SK-N-SH treated with all-trans-retinoic acid at 6 μM for 48 hours (cell line): Measurements from ENCODE around the gene PRPH2.

Experiments used
- ATAC-seq: fragments of 200-7000 bp; cut with Tn5 transposase; 3 replicates; pipeline ENCODE4 v1.9.1; 2020; ENCODE audit warnings: mild to moderate bottlenecking, moderate library complexity
- ARNTL ChIP-seq: fragments of 450-650 bp; formaldehyde crosslinking; IDR thresholded peaks from 2 replicates; pipeline ENCODE4 v1.5.0; 2020; ENCODE audit warnings: low read depth, mild to moderate bottlenecking, moderate library complexity, borderline replicate concordance
- BACH2 ChIP-seq: fragments of 250-450 bp; sonication (Bioruptor Pico); IDR thresholded peaks from 2 replicates; pipeline ENCODE4 v1.9.0; 2021; ENCODE audit warnings: mild to moderate bottlenecking, borderline replicate concordance
- CSDC2 ChIP-seq: fragments of 250-450 bp; sonication (Bioruptor Pico); IDR thresholded peaks from 2 replicates; pipeline ENCODE4 v1.5.0; 2020; ENCODE audit warnings: mild to moderate bottlenecking, moderate library complexity
- ESRRG ChIP-seq: fragments of 250-450 bp; sonication (Bioruptor Pico); IDR thresholded peaks from 2 replicates; pipeline ENCODE4 v1.6.1; 2021; ENCODE audit warnings: mild to moderate bottlenecking
- GLIS3 ChIP-seq: fragments of 250-450 bp; sonication (Bioruptor Pico); IDR thresholded peaks from 2 replicates; pipeline ENCODE4 v1.5.0; 2020; ENCODE audit warnings: mild to moderate bottlenecking, moderate library complexity
- ISL1 ChIP-seq: fragments of 250-450 bp; sonication (Bioruptor Pico); IDR thresholded peaks from 2 replicates; pipeline ENCODE4 v2.1.2; 2022; ENCODE audit warnings: mild to moderate bottlenecking, moderate library complexity
- OSR1 ChIP-seq: fragments of 250-450 bp; sonication (Bioruptor Pico); IDR thresholded peaks from 2 replicates; pipeline ENCODE4 v1.8.0; 2022; ENCODE audit warnings: moderate library complexity, mild to moderate bottlenecking, inconsistent platforms
- PPARA ChIP-seq: fragments of 250-450 bp; sonication (Bioruptor Pico); IDR thresholded peaks from 2 replicates; pipeline ENCODE4 v1.5.0; 2020; ENCODE audit warnings: mild to moderate bottlenecking, borderline replicate concordance
- RARB ChIP-seq: fragments of 250-450 bp; sonication (Bioruptor Pico); IDR thresholded peaks from 2 replicates; pipeline ENCODE4 v1.8.0; 2021; ENCODE audit warnings: mild to moderate bottlenecking, moderate library complexity
- SNAI2 ChIP-seq: fragments of 250-450 bp; sonication (Bioruptor Pico); IDR thresholded peaks from 2 replicates; pipeline ENCODE4 v1.5.0; 2020; ENCODE audit warnings: mild to moderate bottlenecking, moderate library complexity
- TCF4 ChIP-seq: fragments of 250-450 bp; sonication (Bioruptor Pico); IDR thresholded peaks from 2 replicates; pipeline ENCODE4 v1.8.0; 2021; ENCODE audit warnings: mild to moderate bottlenecking, moderate library complexity, borderline replicate concordance
- ZFP3 ChIP-seq: fragments of 250-450 bp; sonication (Bioruptor Pico); IDR thresholded peaks from 2 replicates; pipeline ENCODE4 v1.5.0; 2020; ENCODE audit warnings: mild to moderate bottlenecking, moderate library complexity
- ZFP30 ChIP-seq: fragments of 450-650 bp; formaldehyde crosslinking; IDR thresholded peaks from 2 replicates; pipeline ENCODE4 v1.5.0; 2022; ENCODE audit warnings: mild to moderate bottlenecking, moderate library complexity
- ZNF565 ChIP-seq: fragments of 450-650 bp; formaldehyde crosslinking; conservative IDR thresholded peaks from 2 replicates; pipeline ENCODE4 v1.5.0; 2020; ENCODE audit warnings: low read depth, mild to moderate bottlenecking, moderate library complexity
- ZNF70 ChIP-seq: fragments of 450-650 bp; formaldehyde crosslinking; IDR thresholded peaks from 2 replicates; pipeline ENCODE4 v1.5.0; 2020; ENCODE audit warnings: mild to moderate bottlenecking, moderate library complexity
- ZNF8 ChIP-seq: fragments of 450-650 bp; formaldehyde crosslinking; IDR thresholded peaks from 2 replicates; pipeline ENCODE4 v1.5.0; 2020; ENCODE audit warnings: mild to moderate bottlenecking, moderate library complexity
- TF ChIP-seq, protein P1 (sequence below): fragments of 250-450 bp; sonication (Bioruptor Pico); IDR thresholded peaks from 2 replicates; pipeline ENCODE4 v1.5.0; 2020; ENCODE audit warnings: mild to moderate bottlenecking, moderate library complexity
- TF ChIP-seq, protein P2 (sequence below): fragments of 250-450 bp; sonication (Bioruptor Pico); IDR thresholded peaks from 2 replicates; pipeline ENCODE4 v1.8.0; 2020; ENCODE audit warnings: mild to moderate bottlenecking, moderate library complexity, borderline replicate concordance
- TF ChIP-seq, protein P3 (sequence below): fragments of 250-450 bp; sonication (Bioruptor Pico); IDR thresholded peaks from 2 replicates; pipeline ENCODE4 v1.8.0; 2021; ENCODE audit warnings: low read depth, mild to moderate bottlenecking, moderate library complexity, borderline replicate concordance
- TF ChIP-seq, protein P4 (sequence below): fragments of 250-450 bp; sonication (Bioruptor Pico); IDR thresholded peaks from 2 replicates; pipeline ENCODE4 v1.5.1; 2021; ENCODE audit warnings: mild to moderate bottlenecking, moderate library complexity

PRPH2 gene

DNA sequence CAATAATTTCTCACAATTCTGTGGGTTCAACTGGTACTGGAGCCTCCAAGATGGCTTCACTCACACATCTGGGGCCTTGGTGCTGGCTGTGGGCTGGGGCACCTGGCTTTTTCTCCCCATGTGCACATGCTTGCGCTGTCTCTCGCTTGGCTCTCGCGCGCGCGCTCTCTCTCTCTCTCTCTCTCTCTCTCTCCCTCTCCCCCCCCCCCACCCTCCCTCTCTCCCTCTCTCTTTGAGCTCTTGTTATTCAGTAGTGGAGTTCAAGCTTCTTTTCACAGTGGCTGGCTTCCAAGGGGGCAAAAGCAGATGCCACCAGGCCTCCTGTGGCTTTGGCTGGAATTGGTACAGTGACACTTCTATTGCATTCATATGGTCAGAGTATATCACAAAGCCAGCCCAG lies 34.3 kb upstream of the PRPH2 start:
- no peak for ATAC-seq
- no peak for TF ChIP-seq ZNF565
- TF ChIP-seq, protein P1, sequence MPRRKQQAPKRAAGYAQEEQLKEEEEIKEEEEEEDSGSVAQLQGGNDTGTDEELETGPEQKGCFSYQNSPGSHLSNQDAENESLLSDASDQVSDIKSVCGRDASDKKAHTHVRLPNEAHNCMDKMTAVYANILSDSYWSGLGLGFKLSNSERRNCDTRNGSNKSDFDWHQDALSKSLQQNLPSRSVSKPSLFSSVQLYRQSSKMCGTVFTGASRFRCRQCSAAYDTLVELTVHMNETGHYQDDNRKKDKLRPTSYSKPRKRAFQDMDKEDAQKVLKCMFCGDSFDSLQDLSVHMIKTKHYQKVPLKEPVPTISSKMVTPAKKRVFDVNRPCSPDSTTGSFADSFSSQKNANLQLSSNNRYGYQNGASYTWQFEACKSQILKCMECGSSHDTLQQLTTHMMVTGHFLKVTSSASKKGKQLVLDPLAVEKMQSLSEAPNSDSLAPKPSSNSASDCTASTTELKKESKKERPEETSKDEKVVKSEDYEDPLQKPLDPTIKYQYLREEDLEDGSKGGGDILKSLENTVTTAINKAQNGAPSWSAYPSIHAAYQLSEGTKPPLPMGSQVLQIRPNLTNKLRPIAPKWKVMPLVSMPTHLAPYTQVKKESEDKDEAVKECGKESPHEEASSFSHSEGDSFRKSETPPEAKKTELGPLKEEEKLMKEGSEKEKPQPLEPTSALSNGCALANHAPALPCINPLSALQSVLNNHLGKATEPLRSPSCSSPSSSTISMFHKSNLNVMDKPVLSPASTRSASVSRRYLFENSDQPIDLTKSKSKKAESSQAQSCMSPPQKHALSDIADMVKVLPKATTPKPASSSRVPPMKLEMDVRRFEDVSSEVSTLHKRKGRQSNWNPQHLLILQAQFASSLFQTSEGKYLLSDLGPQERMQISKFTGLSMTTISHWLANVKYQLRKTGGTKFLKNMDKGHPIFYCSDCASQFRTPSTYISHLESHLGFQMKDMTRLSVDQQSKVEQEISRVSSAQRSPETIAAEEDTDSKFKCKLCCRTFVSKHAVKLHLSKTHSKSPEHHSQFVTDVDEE (CRISPR knock-in tag): no peak
- no peak for TF ChIP-seq CSDC2 (CRISPR knock-in tag)
- TF ChIP-seq ZNF70 (CRISPR knock-in tag): no peak
- TF ChIP-seq, protein P2, sequence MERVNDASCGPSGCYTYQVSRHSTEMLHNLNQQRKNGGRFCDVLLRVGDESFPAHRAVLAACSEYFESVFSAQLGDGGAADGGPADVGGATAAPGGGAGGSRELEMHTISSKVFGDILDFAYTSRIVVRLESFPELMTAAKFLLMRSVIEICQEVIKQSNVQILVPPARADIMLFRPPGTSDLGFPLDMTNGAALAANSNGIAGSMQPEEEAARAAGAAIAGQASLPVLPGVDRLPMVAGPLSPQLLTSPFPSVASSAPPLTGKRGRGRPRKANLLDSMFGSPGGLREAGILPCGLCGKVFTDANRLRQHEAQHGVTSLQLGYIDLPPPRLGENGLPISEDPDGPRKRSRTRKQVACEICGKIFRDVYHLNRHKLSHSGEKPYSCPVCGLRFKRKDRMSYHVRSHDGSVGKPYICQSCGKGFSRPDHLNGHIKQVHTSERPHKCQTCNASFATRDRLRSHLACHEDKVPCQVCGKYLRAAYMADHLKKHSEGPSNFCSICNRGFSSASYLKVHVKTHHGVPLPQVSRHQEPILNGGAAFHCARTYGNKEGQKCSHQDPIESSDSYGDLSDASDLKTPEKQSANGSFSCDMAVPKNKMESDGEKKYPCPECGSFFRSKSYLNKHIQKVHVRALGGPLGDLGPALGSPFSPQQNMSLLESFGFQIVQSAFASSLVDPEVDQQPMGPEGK (CRISPR knock-in tag): no peak
- TF ChIP-seq RARB (CRISPR knock-in tag): no peak
- TF ChIP-seq GLIS3 (CRISPR knock-in tag): no peak
- no peak for TF ChIP-seq ISL1 (CRISPR knock-in tag)
- TF ChIP-seq ESRRG (CRISPR knock-in tag): no peak
- no peak for TF ChIP-seq ZFP3
- TF ChIP-seq, protein P3, sequence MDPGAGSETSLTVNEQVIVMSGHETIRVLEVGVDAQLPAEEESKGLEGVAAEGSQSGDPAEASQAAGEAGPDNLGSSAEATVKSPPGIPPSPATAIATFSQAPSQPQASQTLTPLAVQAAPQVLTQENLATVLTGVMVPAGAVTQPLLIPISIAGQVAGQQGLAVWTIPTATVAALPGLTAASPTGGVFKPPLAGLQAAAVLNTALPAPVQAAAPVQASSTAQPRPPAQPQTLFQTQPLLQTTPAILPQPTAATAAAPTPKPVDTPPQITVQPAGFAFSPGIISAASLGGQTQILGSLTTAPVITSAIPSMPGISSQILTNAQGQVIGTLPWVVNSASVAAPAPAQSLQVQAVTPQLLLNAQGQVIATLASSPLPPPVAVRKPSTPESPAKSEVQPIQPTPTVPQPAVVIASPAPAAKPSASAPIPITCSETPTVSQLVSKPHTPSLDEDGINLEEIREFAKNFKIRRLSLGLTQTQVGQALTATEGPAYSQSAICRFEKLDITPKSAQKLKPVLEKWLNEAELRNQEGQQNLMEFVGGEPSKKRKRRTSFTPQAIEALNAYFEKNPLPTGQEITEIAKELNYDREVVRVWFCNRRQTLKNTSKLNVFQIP (CRISPR knock-in tag): no peak
- TF ChIP-seq SNAI2 (CRISPR knock-in tag): no peak
- TF ChIP-seq OSR1 (CRISPR knock-in tag): no peak
- no peak for TF ChIP-seq ARNTL (CRISPR knock-in tag)
- no peak for TF ChIP-seq TCF4

DNA sequence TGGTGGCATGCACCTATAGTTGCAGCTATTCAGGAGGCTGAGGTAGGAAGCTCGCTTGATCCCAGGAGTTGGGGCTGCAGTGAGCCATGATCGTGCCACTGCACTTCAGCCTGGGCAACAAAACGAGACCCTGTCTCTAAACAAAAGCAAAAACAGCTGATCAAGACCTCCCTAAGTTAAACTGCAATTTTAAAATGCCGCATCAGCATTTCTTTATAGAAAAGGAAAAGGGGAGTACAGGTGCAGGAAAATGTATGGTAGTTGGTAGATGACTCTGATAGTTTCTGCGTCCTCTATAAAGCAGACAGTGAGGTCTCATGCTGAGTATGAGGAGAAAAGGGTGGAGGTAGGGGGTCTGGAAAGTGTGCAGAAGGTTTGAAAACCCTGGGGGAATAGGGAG lies 32.4 kb upstream of the PRPH2 start:
- ATAC-seq: no peak
- no peak for TF ChIP-seq PPARA
- no peak for TF ChIP-seq SNAI2 (CRISPR knock-in tag)
- TF ChIP-seq ZNF565: no peak
- TF ChIP-seq ZFP30: no peak
- TF ChIP-seq ZNF70 (CRISPR knock-in tag): no peak

DNA sequence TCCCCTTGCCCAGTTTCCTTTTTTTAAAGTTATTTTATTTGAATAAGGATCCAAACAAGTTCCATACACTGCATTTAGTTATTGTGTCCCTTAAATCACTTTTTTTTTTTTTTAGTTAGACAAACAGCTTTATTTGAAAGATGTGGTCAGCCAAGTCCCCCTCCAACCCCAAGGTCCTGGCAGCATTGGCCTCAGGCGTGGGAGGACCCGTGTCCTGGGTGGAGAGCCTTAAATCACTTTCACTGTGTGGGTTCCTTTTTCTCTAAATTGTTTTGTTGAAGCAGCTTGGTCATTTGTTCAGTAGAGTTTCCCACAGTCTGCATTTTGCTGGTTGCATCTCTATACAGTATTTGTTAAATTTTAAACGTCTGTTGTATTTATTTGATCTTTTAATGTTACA lies 28.7 kb upstream of the PRPH2 start:
- no peak for ATAC-seq
- no peak for TF ChIP-seq GLIS3 (CRISPR knock-in tag)
- no peak for TF ChIP-seq PPARA
- no peak for TF ChIP-seq ZNF8 (CRISPR knock-in tag)
- TF ChIP-seq, protein P2 (CRISPR knock-in tag): no peak
- TF ChIP-seq, protein P4, sequence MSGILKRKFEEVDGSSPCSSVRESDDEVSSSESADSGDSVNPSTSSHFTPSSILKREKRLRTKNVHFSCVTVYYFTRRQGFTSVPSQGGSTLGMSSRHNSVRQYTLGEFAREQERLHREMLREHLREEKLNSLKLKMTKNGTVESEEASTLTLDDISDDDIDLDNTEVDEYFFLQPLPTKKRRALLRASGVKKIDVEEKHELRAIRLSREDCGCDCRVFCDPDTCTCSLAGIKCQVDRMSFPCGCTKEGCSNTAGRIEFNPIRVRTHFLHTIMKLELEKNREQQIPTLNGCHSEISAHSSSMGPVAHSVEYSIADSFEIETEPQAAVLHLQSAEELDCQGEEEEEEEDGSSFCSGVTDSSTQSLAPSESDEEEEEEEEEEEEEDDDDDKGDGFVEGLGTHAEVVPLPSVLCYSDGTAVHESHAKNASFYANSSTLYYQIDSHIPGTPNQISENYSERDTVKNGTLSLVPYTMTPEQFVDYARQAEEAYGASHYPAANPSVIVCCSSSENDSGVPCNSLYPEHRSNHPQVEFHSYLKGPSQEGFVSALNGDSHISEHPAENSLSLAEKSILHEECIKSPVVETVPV (CRISPR knock-in tag): no peak
- TF ChIP-seq OSR1 (CRISPR knock-in tag): no peak
- no peak for TF ChIP-seq RARB (CRISPR knock-in tag)
- TF ChIP-seq, protein P1 (CRISPR knock-in tag): no peak
- no peak for TF ChIP-seq ARNTL (CRISPR knock-in tag)
- no peak for TF ChIP-seq SNAI2 (CRISPR knock-in tag)
- TF ChIP-seq, protein P3 (CRISPR knock-in tag): no peak
- TF ChIP-seq CSDC2 (CRISPR knock-in tag): no peak
- TF ChIP-seq ESRRG (CRISPR knock-in tag): no peak
- TF ChIP-seq ZFP30: no peak
- TF ChIP-seq BACH2 (CRISPR knock-in tag): no peak
- TF ChIP-seq, all 23 proteins: peak for 0
